Stimulated activated naive CD8-positive, alpha-beta T cell treated with anti-CD3 and anti-CD28 coated beads, Interleukin-15, Interleukin-2, amounts not matched to agents 100 ng/mL and 50 ng/mL, for 24 hours (primary cell): Measurements from ENCODE around the gene MRPL41.
A peak's percentile ranks its signal among the peaks of the same experiment; 100 is the strongest.
"Not testable (repeated sequence)": the region's sequence is repeated elsewhere in the genome, so short reads cannot be mapped to it uniquely, and the experiment has no call there.

Experiments used
- H3K27ac Mint-ChIP-seq: one replicate; pipeline ENCODE4 v1.8.0; 2021; ENCODE audit warnings: mild to moderate bottlenecking, mixed read lengths
- H3K27me3 Mint-ChIP-seq: one replicate; pipeline ENCODE4 v1.8.0; 2021; ENCODE audit warnings: mixed read lengths
- H3K36me3 Mint-ChIP-seq: one replicate; pipeline ENCODE4 v1.8.0; 2021; ENCODE audit warnings: low read depth, mixed read lengths
- H3K4me1 Mint-ChIP-seq: one replicate; pipeline ENCODE4 v1.8.0; 2021; ENCODE audit warnings: low read depth, mixed read lengths
- H3K4me3 Mint-ChIP-seq: one replicate; pipeline ENCODE4 v1.8.0; 2021; ENCODE audit warnings: mild to moderate bottlenecking, mixed read lengths
- H3K9me3 Mint-ChIP-seq: one replicate; pipeline ENCODE4 v1.8.0; 2021; ENCODE audit warnings: mixed read lengths

The MRPL41 gene

DNA sequence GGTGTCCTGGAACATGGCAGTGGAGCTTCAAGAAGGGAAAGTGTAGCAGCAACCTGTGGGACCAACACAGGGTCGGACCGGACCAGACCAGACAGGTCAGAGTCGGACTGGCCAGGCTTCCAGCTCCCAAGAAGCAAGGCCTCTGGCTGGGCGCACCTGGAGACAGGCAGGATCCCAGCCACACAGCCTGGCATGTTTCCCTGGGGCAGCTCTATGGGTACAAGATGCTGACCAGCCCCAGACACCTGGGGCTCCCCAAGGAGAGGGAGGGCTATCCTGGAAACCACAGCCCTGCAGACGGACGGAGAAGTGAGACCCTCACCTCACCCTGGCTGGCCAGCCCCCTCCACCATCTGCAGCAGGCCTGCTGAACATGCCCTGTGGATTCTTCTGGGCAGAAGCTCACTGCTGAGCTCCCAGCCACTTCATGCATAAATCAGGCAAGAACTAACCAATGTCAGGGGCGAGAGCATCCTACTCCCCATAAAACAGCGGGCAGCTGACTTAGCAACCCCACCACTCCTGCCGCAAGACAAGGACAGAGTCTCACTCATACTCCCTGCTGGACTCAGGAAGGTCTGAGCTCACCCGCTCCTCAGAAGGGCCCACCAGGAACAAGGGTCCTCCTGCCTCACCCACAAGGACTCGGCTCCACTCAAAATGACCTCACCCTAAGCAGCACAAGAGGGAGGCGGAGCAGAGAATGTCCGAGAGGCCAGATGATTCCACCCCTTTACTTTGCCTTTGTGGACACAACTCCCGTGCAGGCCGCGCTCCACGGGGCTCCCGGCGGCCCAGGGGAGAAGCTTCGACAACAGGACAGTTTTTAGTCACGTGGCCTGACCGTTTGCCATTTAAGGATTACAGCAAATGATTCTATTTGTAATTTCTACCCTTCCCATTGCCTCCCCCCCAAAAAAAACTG, 29.9 kb downstream of the MRPL41 start:
- no peaks in the 10 kb centered on the region for H3K9me3 Mint-ChIP-seq
- H3K4me1 Mint-ChIP-seq, result peaks cover 21% of the 10 kb centered on the region
- H3K4me3 Mint-ChIP-seq, result no peak overlapping the region
- peaks cover 39% of the 10 kb centered on the region for H3K36me3 Mint-ChIP-seq
- H3K27me3 Mint-ChIP-seq, result no peaks in the 10 kb centered on the region
- H3K27ac Mint-ChIP-seq, result peak overlapping the region; percentile 26

DNA sequence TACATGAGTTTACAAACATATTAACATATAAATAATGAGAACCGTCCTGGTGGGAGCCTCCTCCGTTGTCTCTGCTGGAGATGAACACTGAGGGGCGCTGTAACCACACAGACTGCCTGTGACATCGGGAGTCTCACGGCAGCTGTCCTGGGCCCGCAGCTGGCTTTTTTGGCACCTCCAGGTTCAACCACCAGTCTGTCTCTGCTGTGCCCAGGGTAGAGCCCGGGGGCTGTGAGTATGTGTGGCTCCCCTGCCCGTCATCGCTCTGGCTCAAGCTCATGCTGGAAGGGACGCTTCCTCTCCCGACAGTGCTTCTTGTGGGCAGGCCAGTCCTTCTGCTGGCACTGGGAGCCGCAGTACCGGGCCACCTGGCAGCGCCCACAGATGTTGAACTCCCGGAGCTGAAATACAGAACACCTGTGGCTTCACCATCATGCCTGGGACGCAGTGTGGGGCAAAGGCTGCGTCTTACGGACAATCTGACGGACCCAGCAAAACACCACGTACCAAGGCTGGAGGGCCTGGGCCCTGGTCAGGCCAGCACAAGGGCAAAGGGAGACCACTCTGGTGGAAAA, 30.7 kb downstream of the MRPL41 start:
- Mint-ChIP-seq H3K27me3 (no peaks in the 10 kb centered on the region), H3K4me1 (peaks cover 14% of the 10 kb centered on the region), H3K4me3 (no peak overlapping the region), H3K27ac (no peak overlapping the region), H3K36me3 (peaks cover 41% of the 10 kb centered on the region), H3K9me3 (no peaks in the 10 kb centered on the region)

DNA sequence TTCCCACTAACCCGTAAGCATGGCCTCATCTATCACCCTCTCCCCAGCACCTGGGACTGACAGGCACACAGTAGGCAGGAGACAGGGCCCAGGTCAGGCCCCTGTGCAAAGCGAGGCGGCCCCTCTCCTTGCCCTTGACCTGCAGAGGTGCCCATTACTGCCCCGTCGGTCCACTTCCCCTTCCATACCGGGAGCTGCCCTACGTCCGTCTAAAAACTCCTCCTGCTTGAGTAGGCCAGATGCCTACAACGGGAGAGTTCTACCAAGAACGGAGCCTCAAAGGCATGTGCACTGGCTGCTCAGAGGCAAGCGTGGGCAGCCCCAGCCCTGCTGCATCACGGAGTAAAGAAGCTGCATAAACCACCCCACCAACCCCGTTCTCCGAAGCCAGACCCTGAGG, 31.7 kb downstream of the MRPL41 start:
- Mint-ChIP-seq H3K4me3 (no peak overlapping the region), H3K9me3 (no peaks in the 10 kb centered on the region), H3K27ac (no peak overlapping the region), H3K36me3 (peaks cover 50% of the 10 kb centered on the region), H3K4me1 (peaks cover 14% of the 10 kb centered on the region), H3K27me3 (no peaks in the 10 kb centered on the region)

DNA sequence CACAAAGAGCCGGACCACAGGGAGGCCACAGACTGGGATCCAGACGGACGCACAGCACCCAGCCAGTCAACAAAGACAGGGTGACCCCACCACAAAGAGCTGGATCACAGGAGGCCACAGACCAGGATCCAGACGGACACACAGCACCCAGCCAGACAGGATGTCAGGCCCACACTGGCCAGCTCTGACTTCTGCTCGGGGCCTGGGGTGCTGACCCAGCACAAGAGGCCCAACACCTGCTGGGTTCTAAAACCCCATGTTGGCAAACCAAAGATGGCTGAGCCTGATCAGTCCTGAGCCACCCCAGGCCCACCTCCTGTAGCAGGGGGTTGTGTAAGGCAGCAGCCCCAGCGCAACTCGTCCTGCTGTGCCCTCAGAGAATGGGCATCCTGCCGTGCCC, 32.3 kb downstream of the MRPL41 start:
- Mint-ChIP-seq H3K9me3 (no peaks in the 10 kb centered on the region), H3K36me3 (peaks cover 54% of the 10 kb centered on the region), H3K4me3 (no peak overlapping the region), H3K27ac (no peak overlapping the region), H3K27me3 (no peaks in the 10 kb centered on the region), H3K4me1 (peaks cover 19% of the 10 kb centered on the region)

- Mint-ChIP-seq H3K36me3 (peaks cover 46% of the 10 kb centered on the region), H3K4me3 (no peak overlapping the region), H3K27me3 (no peaks in the 10 kb centered on the region), H3K4me1 (peaks cover 22% of the 10 kb centered on the region), H3K27ac (no peak overlapping the region), H3K9me3 (no peaks in the 10 kb centered on the region)
Measured at GRCh38 chr9:137586854-137587253, 35.2 kb downstream of the MRPL41 start.

GRCh38 chr9:137588311-137588710, 36.6 kb downstream of the MRPL41 start:
- Mint-ChIP-seq H3K27me3 (no peaks in the 10 kb centered on the region), H3K36me3 (peaks cover 38% of the 10 kb centered on the region), H3K9me3 (no peaks in the 10 kb centered on the region), H3K4me1 (peaks cover 22% of the 10 kb centered on the region), H3K27ac (no peak overlapping the region), H3K4me3 (peak overlapping the region; percentile 89)

DNA sequence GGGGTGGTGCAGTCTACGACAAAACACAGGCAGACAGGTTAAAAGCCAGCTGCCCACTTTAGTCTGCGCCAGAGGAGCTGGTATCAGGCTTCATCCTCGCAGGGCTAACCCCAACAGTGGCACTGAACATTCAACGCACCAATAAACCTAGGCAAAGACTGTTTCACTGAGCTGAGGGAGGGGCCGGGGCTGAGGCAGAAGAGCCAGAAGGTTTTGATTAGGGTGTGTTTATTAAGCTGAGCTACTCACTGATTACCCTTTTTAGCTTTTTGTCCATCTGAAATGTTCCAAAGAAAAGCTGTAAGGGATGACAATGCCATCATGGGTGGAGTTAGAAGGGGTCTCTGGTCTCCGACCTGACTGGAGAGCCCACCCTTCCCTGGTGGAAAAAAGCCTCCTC, 37.2 kb downstream of the MRPL41 start:
- Mint-ChIP-seq H3K9me3 (no peaks in the 10 kb centered on the region), H3K27ac (no peak overlapping the region), H3K36me3 (peaks cover 32% of the 10 kb centered on the region), H3K27me3 (no peaks in the 10 kb centered on the region), H3K4me1 (peaks cover 22% of the 10 kb centered on the region), H3K4me3 (peak overlapping the region; percentile 89)

GRCh38 chr9:137589441-137590122, 37.9 kb downstream of the MRPL41 start:
- peak overlapping the region; percentile 85 for H3K27ac Mint-ChIP-seq
- peaks cover 31% of the 10 kb centered on the region for H3K36me3 Mint-ChIP-seq
- no peaks in the 10 kb centered on the region for H3K9me3 Mint-ChIP-seq
- no peaks in the 10 kb centered on the region for H3K27me3 Mint-ChIP-seq
- peak overlapping the region; percentile 89 for H3K4me3 Mint-ChIP-seq
- peaks cover 22% of the 10 kb centered on the region for H3K4me1 Mint-ChIP-seq

- peaks cover 28% of the 10 kb centered on the region for H3K36me3 Mint-ChIP-seq
- H3K27me3 Mint-ChIP-seq, result no peaks in the 10 kb centered on the region
- H3K27ac Mint-ChIP-seq, result no peak overlapping the region
- H3K9me3 Mint-ChIP-seq, result no peaks in the 10 kb centered on the region
- peaks cover 22% of the 10 kb centered on the region for H3K4me1 Mint-ChIP-seq
- H3K4me3 Mint-ChIP-seq, result no peak overlapping the region
Measured at GRCh38 chr9:137590123-137590468, 38.4 kb downstream of the MRPL41 start.

DNA sequence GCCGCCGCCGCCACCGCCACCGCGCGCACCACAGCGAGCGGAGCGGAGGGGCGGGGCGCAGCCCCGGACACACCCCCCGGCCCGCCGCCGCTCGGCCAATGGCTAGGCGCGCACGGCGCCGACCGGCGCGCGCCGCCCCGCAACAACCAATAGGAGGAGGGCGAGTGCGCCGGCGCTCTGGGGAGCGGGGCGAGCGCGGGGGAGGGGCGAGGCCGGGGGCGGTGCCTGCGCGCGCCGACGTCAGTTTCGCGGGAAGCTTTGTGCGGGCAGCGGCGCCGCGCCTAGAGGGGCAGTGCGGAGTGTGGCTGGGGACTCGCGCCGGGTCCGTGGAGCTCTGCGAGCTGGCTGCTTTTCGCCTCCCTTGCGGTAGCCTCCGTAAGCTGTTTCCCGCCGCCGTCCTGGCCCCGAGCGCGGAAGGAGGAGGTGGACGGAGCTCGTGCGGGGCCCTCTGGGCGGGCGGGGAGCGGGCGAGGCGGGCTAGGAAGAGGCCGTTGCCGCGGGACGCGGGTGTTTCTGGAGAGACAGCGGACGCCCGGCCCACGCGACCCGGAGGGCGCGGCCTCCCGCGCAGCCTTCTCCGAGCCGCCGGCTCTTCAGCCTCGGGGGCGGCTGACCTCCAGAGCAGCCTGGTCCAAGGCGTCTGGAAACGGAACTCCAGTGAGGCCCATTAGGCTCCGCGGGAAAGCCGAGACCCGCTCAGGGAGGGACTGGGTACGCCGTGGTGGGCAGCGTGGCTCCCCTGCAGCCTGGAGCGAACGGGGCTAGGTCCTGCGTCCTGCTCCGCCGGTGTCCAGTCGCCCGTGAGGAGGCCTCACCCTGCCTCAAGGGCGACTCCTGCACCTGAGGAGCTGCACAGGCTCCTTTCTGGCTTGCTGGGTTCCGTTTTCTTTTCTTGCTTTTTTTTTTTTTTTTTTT, 39.0 kb downstream of the MRPL41 start, which contains the start of gene ZMYND19:
Gene ZMYND19, minus strand, starts transcription at position 44 of the 915 bp plus-strand sequence. CDS start 249 bp downstream, outside the sequence.
- Mint-ChIP-seq H3K27ac (peak within 1 kb of the TSS; percentile 85), H3K27me3 (no peaks in the 10 kb centered on the region), H3K4me3 (peak within 1 kb of the TSS; percentile 91), H3K4me1 (peaks cover 22% of the 10 kb centered on the region), H3K36me3 (peaks cover 28% of the 10 kb centered on the region), H3K9me3 (no peaks in the 10 kb centered on the region)

- no peaks in the 10 kb centered on the region for H3K9me3 Mint-ChIP-seq
- peaks cover 9% of the 10 kb centered on the region for H3K36me3 Mint-ChIP-seq
- H3K27me3 Mint-ChIP-seq, result no peaks in the 10 kb centered on the region
- no peak overlapping the region for H3K4me3 Mint-ChIP-seq
- H3K4me1 Mint-ChIP-seq, result peaks cover 21% of the 10 kb centered on the region
- H3K27ac Mint-ChIP-seq, result no peak overlapping the region
Measured at GRCh38 chr9:137592767-137593166, 41.1 kb downstream of the MRPL41 start.

- Mint-ChIP-seq H3K27me3 (no peaks in the 10 kb centered on the region), H3K4me3 (no peak overlapping the region), H3K4me1 (peaks cover 17% of the 10 kb centered on the region), H3K9me3 (no peaks in the 10 kb centered on the region), H3K27ac (no peak overlapping the region), H3K36me3 (peaks cover 5% of the 10 kb centered on the region)
Measured at GRCh38 chr9:137593176-137593575, 41.5 kb downstream of the MRPL41 start.

DNA sequence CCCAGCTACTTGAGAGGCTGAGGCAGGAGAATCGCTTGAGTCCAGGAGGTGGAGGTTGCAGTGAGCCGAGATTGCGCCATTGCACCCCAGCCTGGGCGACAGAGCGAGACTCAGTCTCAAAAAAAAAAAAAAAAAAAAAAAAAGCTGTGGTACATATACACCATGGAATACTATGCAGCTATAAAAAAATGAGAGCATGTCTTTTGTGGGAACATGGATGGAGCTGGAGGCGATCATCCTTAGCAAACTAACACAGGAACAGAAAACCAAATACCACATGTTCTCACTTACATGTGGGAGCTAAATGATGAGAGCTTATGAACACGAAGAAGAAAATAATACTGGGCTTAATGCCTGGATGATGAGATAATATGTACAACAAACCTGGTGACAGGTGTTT, 44.9 kb downstream of the MRPL41 start:
- not testable (repeated sequence) for H3K36me3 Mint-ChIP-seq, H3K4me1 Mint-ChIP-seq, H3K9me3 Mint-ChIP-seq, H3K27me3 Mint-ChIP-seq, H3K4me3 Mint-ChIP-seq, H3K27ac Mint-ChIP-seq

DNA sequence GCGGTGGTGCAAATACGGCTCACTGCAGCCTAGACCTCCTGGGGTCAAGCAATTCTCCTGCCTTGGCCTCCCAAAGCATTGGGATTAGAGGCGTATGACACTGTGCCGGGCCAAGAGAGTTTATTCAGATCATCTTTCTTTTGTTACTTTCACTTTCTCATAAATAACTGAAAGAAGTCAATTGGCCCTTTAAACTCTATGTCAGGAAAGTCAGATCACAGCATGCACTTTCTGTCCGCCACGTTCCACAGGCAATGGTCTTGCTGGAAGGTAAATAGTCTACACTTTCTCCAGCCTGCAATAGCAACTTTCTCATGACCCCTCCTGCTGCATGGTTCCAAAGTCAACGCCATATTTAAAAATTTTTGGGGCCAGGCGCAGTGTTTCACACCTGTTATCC, 47.3 kb downstream of the MRPL41 start:
- H3K9me3 Mint-ChIP-seq, result no peaks in the 10 kb centered on the region
- H3K4me1 Mint-ChIP-seq, result peaks cover 6% of the 10 kb centered on the region
- no peak overlapping the region for H3K4me3 Mint-ChIP-seq
- no peaks in the 10 kb centered on the region for H3K36me3 Mint-ChIP-seq
- H3K27me3 Mint-ChIP-seq, result no peaks in the 10 kb centered on the region
- H3K27ac Mint-ChIP-seq, result no peak overlapping the region
